Measurements from ENCODE around the gene STK32A.
A peak's percentile ranks its signal among the peaks of the same experiment; 100 is the strongest.

Gene STK32A

DNA sequence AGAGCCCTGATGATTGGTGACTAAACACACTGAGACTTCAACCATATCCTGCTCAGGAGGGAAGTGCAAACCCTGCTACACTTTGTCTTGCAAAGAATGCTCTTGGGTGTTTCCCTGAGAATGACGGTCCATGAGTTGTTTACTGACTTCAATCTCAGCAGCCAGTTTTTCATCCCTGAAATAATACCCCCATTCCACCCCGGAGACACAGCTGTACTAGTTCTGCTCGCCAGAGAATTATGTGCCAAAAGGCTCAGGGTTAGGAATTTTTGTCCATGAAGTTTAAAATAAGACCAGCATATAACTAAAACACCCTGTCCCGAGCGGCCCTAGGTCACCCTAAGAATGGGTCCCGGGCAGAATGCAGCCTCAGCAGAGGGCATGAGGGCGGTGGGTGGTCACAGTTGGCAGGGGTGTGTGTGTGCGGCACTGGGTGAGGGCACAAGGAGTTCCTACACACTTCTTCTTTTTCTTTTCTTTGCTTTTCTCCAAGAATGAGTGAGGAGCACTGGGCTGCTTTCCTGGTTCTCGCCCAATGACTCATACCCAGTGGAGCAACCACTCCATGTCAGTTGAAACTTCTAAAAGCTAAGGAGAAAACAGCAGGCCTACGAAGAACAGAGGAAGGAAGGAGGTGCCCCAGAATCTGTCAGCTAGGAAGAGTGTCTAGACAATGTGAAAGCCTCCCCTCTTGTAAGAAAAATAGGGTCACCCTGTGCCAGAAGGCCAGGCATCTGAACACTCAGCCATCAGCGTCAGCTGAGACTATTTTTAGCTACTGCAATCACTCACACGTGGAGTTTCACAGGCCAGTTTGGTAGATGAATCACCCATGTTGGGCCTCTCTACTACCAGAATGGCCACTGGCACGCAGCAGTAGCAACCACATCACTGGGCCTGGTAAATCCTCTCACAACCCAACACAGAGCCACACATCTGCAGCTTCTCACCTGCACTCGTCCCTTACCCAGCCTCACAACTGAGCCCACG, 169.1 kb downstream of the STK32A start:
- Histone ChIP-seq H3K4me3 (peak overlapping the region; percentile 3 to 32), H3K27ac (peak overlapping the region; percentile 96 to 98), H3K9me3 (no peaks in the 10 kb centered on the region), H3K4me1 (peaks cover 5 to 65% (median 43%) of the 10 kb centered on the region in 4 donors), H3K36me3 (peaks cover 30 to 39% (median 38%) of the 10 kb centered on the region in 3 donors), H3K27me3 (no peaks in the 10 kb centered on the region)
- peak; percentile 87 to 94 for DNase-seq
- intact Hi-C loops (cut with DNase I; ENCODE audit: low total_unique reads) = loop anchor here (5.0 kb wide), 1 partner anchor 48 kb away; no protein-coding TSS in a partner anchor
- TF ChIP-seq, protein P1, sequence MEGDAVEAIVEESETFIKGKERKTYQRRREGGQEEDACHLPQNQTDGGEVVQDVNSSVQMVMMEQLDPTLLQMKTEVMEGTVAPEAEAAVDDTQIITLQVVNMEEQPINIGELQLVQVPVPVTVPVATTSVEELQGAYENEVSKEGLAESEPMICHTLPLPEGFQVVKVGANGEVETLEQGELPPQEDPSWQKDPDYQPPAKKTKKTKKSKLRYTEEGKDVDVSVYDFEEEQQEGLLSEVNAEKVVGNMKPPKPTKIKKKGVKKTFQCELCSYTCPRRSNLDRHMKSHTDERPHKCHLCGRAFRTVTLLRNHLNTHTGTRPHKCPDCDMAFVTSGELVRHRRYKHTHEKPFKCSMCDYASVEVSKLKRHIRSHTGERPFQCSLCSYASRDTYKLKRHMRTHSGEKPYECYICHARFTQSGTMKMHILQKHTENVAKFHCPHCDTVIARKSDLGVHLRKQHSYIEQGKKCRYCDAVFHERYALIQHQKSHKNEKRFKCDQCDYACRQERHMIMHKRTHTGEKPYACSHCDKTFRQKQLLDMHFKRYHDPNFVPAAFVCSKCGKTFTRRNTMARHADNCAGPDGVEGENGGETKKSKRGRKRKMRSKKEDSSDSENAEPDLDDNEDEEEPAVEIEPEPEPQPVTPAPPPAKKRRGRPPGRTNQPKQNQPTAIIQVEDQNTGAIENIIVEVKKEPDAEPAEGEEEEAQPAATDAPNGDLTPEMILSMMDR (IDR thresholded peaks at IDR 0.05) = peak in 1 of 2 experiments; percentile 8

DNA sequence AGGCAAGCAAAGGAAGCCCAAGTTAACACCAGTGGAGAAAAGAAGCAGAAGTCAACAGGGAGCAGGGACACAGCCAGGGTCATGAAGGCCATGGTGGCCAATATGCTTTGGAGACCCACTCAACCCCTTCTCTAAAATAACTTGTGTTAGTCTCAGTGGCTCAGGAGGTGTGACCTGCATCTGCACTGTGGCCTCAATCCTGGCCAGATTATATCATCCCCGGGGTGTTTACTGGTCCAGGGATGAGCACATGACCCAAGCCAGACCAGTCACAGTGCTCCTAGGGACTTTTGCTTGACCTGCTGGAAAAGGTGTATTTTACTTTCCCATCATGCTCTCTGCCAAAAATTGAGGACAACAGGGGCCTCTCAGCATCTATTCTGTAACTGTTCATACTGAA, 169.9 kb downstream of the STK32A start:
- intact Hi-C loops (cut with DNase I; ENCODE audit: low total_unique reads) = loop anchor here (5.0 kb wide), 1 partner anchor 48 kb away; no protein-coding TSS in a partner anchor
- peak overlapping the region; percentile 96 to 98 for H3K27ac ChIP-seq
- TF ChIP-seq, protein P1 (IDR thresholded peaks at IDR 0.05) = no peak
- H3K4me3 ChIP-seq = no peak overlapping the region
- peaks cover 25 to 31% (median 30%) of the 10 kb centered on the region in 3 donors for H3K36me3 ChIP-seq
- H3K27me3 ChIP-seq = no peaks in the 10 kb centered on the region
- no peak for DNase-seq
- H3K9me3 ChIP-seq = no peaks in the 10 kb centered on the region
- H3K4me1 ChIP-seq = peaks cover 5 to 73% (median 44%) of the 10 kb centered on the region in 4 donors

DNA sequence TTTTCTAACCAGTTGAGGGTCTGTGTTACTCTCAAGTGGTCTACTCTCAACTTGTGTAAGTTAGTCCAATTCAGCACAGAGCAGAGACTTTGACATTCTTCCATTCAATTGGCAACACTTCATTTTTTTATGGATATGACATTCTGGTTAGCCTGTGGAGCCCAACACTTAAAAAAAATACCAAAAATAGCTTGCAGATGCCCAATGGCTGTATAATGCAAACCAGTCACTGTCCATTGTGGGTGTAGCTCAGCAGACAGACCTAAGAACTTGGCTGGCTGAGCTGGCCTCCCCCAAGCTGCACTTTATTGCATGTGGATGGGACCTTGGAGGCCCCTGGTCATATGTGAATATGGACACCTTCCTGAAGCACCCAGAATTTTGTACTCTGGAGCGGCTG, 171.8 kb downstream of the STK32A start:
- no peak for DNase-seq
- Histone ChIP-seq H3K36me3 (peaks cover 5 to 15% (median 11%) of the 10 kb centered on the region in 3 donors), H3K4me3 (no peak overlapping the region), H3K27me3 (no peaks in the 10 kb centered on the region), H3K9me3 (no peaks in the 10 kb centered on the region), H3K4me1 (peaks cover 5 to 92% (median 58%) of the 10 kb centered on the region in 4 donors), H3K27ac (peak overlapping the region; percentile 96 to 98)
- intact Hi-C loops (cut with DNase I; ENCODE audit: low total_unique reads) = no loop called here
- TF ChIP-seq, protein P1 (IDR thresholded peaks at IDR 0.05) = no peak

DNA sequence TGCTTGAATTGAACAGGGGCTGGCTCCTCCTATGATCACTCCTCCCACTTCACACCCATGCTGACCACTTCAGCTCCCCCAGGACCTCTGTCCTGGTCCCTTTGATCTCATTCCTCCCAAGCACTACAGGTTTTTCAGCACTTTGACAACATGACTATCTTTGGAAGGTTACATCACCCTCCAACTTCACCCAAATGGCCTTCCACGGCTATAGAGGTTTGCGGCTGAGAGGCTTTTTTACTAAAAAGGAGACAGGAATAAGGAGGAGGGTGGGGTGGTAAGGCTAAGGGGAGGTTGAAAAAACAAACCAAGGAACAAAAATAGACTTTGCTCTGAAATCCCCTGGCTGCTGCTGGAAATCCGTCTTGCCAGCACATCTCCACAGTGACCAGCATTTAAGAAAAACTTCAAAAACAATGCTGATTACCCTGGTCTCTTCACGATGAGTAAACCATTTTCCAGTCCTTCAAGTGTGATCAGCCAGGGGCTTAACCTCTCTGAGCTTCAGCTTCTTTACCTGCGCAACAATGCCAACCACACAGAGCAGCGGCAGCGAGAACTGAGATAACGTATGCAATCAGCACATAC, 172.4 kb downstream of the STK32A start:
- peaks cover 5 to 98% (median 64%) of the 10 kb centered on the region in 4 donors for H3K4me1 ChIP-seq
- peak; percentile 36 to 75 for DNase-seq
- no peaks in the 10 kb centered on the region for H3K9me3 ChIP-seq
- intact Hi-C loops (cut with DNase I; ENCODE audit: low total_unique reads) = no loop called here
- no peak overlapping the region for H3K4me3 ChIP-seq
- H3K36me3 ChIP-seq = peaks cover 4 to 15% (median 9%) of the 10 kb centered on the region in 3 donors
- TF ChIP-seq, protein P1 (IDR thresholded peaks at IDR 0.05) = no peak
- no peaks in the 10 kb centered on the region for H3K27me3 ChIP-seq
- peak overlapping the region; percentile 96 to 98 for H3K27ac ChIP-seq

DNA sequence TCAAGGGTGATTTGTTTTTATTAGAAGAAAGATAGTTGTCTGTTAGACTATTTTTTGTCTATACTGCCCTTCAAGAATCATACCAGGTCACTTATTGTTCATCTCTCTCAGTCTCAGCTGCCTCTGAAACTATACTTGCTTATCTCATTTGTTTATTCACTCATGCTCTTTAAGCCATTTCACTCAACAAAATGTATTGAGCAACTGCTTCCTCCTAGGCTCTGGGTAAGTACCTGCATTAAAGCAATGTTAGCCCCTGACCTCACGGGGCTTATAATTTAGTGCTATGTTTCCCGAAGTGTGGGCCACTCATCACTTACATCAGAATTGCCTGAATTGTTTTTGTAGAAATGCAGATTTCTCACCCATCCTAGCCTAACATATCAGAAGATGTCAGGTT, 174.2 kb downstream of the STK32A start:
- no peak for DNase-seq
- intact Hi-C loops (cut with DNase I; ENCODE audit: low total_unique reads) = no loop called here
- Histone ChIP-seq H3K4me3 (no peak overlapping the region), H3K36me3 (peaks cover 4 to 18% (median 15%) of the 10 kb centered on the region in 3 donors), H3K27ac (peak overlapping the region; percentile 96 to 98), H3K27me3 (no peaks in the 10 kb centered on the region), H3K9me3 (no peaks in the 10 kb centered on the region), H3K4me1 (peaks cover 5 to 100% (median 69%) of the 10 kb centered on the region in 4 donors)
- TF ChIP-seq, protein P1 (IDR thresholded peaks at IDR 0.05) = no peak

All from tibial artery (tissue), 4 donors.